ENCODE results near the gene C20orf204.
"Not testable (repeated sequence)": the region's sequence is repeated elsewhere in the genome, so short reads cannot be mapped to it uniquely, and the experiment has no call there.

C20orf204 gene, protein sequence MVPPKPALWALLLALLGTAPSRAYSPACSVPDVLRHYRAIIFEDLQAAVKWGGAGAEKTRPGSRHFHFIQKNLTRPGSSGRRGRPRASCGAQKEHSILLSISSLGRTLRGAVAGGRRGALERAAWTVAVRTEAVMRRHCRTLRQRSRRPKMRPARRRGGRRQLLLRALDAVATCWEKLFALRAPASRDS

DNA sequence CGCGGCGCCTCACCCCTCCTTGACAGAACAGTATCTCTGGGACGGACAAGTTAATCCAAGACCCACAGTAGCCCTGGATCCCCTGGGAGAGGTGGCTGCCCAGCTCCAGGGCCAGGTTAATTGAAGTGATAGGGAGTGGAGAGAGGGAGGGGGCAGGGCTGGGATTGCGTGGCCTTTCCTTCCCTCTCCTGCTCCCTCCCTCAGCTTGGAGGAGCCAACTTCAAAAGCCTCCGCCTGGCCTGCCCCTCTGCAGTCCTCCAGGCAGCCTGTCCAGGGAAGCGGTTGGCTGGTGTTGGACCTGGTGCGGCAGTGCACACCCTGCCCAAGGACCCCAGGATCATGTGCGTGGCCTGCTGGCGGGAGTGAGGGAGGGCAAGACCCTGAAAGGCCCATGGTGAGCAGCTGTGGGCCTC lies at the start of gene C20orf204:
Gene C20orf204 (plus strand): TSS at position 250 of the 413 bp plus-strand sequence. CDS start 142 bp downstream, at position 392.
- no peak for DNase-seq (ENCODE audit: low spot score)

DNA sequence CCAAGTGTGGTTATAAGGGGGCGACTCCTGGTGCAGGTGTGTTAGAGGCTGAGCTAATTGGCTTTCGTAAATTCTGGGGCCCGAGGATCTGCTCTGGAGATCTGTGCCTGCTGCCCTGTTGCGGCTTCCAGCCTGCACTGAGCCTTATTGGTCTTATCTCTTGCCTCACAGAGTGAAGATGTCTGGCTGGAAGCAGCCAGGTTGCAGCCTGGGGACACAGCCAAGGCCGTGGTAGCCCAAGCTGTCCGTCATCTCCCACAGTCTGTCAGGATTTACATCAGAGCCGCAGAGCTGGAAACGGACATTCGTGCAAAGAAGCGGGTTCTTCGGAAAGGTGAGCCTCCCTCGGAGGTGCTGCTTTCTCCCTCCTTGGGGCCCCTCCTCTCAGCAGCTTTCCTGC lies 35.1 kb upstream of the C20orf204 start:
- DNase-seq (ENCODE audit: low spot score): no peak

DNA sequence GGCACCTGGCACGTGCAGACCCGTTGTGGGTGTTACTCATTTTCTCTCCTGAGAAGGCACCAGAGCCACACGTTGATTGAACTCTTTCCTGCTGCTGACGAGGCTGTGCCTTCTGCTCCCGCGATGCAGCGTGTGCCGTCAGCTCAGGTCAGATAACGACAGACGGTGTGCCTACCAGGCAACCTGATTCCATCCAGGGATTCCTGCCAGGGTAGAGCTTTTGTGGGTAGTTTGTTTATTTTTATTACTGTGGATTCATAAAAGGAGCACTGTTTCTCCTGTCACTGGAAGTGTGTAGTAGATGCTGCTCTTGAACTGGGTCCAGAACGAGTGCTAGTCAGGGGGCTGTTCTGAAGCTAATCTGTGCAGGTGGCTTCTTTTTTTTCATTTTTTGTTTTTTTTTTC lies 34.4 kb upstream of the C20orf204 start:
- DNase-seq (ENCODE audit: low spot score): no peak

DNA sequence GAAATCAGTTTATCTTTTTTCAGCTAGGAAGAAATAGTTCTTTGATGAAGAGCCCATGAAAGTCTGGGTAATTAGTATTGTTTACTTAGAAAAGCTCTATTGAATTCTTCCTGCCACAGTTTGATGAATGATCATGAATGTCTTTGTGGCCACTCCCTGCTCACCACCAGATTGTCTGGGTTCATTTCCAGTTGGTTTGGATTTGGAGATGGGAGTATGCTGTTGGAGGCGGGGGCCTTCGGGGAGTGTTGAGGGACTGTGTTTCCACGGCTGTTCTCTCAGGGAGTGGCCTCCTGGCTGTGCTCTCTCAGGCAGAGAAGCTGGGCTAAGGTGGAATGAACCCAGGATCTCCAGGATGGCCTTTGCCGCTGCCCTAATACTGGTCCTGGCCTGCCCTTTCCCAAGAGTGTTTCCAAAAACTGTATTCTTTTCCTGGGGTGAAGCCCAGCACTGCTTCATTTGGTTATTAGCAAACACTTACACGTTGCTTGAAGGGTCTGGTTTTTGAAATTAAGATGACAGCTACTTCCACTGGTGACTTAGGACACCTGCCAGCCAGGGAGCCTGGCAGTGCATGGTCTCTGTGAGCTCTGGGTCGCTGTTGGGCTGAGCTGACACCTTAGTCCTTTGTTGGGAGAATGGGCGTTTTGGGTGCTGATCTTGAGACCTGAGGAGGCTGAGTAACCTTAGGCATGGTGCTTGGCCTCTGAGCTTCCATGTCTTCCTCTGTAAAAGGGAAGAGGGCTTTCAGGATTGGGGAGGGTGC lies 31.8 kb upstream of the C20orf204 start:
- DNase-seq (ENCODE audit: low spot score): no peak

DNA sequence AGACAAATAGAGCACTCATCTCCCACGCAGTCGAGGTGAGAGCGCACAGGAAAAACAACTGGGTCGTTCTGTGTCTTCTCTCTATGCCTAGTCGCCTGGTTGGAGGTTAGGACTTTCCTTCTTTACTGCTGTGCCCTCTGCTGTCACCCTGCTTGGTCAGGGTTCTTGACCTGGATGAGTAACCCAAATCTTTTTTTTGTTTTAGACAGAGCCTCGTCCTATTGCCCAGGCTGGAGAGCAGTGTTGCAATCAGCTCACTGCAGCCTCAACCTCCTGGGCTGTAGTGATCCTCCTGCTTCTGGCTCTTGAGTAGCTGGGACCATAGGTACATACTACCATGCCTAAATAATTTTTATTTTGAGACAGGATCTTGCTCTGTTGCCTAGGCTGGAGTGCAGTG lies 30.6 kb upstream of the C20orf204 start:
- DNase-seq (ENCODE audit: low spot score): no peak

DNA sequence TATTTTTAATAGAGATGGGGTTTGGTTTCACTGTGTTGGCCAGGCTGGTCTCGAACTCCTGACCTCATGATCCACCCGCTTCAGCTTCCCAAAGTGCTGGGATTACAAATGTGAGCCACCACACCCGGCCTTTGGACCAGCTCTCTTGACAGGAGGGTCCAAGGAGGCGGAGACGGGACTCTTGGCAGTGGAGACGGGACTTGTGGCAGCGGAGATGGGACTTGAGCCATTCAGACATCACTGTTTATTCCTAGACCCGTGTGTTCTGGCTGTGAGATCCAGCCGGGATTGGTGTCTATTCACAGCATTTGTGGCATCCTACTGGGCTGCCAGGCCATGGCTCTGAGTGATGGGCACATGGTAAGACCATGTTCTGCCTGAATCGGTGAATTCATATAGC lies 29.5 kb upstream of the C20orf204 start:
- no peak for DNase-seq (ENCODE audit: low spot score)

DNA sequence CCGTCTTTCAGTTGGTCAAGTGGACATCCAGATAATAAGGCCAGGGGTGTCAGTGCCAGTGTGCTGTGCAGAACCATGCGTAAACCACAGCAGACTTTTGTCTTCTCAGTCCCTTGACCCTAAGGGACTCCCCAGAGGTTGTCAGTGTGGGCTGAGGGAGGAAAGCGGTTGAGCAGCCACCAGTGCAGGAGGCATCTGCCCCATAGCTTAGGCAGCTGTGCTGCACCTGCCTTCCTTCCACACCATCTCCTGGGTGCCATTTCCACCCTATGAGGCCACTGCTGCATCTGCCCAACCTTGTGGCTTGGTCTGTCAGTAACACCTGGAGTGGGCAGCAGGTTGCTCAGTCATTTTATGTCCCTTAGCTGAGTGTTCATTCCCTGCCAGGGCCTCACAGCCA lies 29.1 kb upstream of the C20orf204 start:
- no peak for DNase-seq (ENCODE audit: low spot score)

DNA sequence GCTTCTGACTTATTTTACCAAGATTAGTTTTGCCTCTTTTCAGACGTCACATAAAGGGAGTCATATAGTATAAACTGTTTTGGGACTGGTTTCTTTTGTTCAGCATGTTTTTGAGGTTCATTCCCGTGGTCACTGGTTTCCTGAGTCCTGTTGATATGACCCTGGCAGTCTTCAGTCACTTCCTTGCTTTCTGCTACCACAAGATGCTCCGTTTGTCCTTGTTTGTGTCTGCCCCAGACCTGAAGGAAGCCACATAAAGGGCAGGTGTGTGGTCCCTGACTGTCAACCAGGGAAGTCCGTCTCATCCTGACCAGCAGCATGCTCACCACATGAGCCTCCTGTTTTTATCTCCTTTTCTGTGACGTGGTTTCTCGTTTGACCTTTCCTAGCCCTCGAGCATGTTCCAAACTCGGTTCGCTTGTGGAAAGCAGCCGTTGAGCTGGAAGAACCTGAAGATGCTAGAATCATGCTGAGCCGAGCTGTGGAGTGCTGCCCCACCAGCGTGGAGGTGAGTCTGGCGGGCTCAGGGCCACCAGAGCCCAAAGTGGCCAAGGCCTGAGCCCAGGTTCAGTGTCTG lies 26.1 kb upstream of the C20orf204 start:
- no peak for DNase-seq (ENCODE audit: low spot score)

DNA sequence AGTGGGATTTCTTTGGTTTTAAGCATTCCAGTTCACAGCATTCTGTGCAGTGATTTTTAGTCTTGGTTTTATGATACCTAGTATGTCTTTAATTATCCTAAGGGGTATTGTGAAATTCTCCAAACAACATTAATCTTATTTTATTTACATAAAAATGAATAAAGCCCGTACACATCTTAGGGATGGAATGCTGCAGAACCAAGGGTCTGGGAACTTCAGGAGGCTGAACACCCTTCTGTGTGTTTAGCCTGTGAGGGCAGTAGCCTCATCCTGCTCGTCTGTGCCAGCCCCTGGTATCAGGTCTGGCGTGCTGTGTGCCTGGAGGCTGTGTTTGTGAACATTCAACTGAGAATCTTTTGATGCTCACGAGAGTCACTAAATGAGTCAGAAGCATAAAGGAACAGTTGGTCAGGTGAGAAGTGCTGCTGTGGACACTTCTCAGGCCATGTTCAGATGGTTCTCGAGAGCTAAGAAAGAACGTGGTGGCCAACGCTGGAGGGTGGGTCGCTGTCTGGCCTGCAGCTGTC lies 25.2 kb upstream of the C20orf204 start:
- DNase-seq (ENCODE audit: low spot score): no peak

DNA sequence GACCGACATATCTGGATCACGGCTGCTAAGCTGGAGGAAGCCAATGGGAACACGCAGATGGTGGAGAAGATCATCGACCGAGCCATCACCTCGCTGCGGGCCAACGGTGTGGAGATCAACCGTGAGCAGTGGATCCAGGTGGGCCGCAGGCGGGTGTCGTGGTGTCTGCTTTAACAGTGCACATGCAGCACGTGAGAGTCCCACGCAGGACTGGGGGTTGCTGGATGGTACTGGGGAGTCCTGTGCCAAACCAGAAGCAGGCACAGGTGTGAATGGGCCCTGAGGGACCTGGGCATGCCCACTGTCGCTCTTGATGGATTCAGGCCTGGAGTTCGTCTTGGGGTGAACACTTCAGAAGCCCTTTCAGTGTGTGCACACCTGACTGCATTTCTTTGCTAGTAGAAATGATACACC lies 24.6 kb upstream of the C20orf204 start:
- DNase-seq (ENCODE audit: low spot score): no peak

DNA sequence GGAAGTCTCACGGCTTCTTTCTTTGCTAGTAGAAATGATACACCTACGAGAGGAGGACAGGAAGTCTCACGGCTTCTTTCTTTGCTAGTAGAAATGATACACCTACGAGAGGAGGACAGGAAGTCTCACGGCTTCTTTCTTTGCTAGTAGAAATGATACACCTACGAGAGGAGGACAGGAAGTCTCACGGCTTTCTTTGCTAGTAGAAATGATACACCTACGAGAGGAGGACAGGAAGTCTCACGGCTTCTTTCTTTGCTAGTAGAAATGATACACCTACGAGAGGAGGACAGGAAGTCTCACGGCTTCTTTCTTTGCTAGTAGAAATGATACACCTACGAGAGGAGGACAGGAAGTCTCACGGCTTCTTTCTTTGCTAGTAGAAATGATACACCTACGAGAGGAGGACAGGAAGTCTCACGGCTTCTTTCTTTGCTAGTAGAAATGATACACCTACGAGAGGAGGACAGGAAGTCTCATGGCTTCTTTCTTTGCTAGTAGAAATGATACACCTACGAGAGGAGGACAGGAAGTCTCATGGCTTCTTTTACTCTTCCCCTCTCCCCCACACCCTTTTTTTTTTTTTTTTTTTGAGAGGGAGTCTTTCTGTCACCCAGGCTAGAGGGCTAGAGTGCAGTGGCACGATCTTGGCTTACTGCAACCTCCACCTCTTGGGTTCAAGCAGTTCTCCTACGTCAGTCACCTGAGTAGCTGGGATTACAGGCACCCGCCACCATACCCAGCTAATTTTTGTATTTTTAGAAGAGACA lies 23.4 kb upstream of the C20orf204 start:
- DNase-seq (ENCODE audit: low spot score): not testable (repeated sequence)

DNA sequence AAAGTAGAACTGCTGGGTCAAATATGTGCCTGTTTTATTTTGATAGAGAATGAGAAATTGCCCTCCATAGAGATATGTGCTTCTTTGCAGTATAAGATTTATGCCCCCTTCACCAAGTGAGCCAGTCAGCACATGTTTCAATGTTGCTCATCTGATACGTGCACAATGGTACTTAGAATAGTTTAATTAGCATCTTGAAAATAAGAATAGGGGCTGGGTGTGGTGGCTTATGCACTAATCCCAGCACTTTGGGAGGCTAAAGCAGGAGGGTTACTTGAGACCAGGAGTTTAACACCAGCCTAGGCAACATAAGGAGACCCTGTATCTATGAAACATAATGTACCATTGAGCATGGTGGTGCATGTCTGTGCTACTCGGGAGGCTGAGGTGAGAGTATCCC lies 20.3 kb upstream of the C20orf204 start:
- no peak for DNase-seq (ENCODE audit: low spot score)

DNA sequence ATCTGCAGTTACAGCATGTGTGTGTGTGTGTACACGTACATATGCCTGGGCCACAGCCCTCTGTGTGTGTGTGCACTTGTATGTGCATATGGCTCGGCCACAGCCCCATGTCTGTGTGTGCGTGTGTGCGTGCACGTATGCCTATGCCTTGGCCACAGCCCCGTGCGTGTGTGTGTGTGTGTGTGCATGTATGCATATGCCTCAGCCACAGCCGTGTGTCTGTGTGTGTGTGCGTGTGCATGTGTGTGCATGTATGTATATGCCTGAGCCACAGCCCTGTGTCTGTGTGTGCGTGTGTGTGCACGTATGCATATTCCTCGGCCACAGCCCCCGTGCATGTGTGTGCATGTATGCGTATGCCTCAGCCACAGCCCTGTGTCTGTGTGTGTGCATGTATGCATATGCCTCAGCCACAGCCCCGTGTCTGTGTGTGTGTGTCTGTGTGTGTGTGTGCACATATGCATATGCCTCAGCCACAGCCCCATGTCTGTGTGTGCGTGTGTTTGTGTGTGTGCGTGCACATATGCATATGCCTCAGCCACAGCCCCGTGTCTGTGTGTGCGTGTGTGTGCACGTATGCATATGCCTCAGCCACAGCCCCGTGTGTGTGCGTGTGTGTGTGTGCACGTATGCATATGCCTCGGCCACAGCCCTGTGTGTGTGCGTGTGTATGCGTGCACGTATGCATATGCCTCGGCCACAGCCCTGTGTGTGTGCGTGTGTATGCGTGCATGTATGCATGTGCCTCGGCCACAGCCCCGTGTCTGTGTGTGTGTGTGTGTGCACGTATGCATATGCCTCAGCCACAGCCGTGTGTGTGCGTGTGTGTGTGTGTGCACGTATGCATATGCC lies 14.6 kb upstream of the C20orf204 start:
- DNase-seq (ENCODE audit: low spot score): no peak

DNA sequence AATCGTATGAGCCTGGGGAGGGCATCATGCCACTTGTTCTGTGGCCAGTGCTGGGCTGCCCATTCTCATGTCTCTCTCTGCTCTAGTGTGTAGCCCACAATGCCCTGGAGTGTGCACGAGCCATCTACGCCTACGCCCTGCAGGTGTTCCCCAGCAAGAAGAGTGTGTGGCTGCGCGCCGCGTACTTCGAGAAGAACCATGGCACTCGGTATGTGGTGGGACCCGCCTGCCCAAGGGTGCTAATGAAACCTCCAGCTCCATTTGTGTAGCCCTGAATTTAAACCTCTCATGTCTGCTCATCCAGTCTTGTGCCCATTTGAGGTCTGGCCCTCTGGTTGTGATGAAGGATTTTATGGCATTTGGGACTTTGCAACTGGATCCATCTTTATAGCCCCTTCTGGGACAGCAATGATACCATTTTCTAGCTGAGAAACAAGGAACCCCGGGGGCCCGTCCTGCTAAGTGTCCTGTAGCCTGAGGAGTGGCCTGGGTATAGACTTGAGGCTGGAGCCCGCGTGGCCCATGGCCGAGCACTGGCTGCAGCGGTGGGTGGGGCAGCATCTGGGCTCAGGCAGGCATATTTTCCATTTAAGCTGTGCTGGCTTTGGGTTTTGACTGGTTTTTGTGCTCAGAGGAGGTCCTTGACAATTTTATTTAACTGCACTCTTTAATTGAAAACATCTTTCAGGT lies 13.2 kb upstream of the C20orf204 start:
- DNase-seq (ENCODE audit: low spot score): no peak

DNA sequence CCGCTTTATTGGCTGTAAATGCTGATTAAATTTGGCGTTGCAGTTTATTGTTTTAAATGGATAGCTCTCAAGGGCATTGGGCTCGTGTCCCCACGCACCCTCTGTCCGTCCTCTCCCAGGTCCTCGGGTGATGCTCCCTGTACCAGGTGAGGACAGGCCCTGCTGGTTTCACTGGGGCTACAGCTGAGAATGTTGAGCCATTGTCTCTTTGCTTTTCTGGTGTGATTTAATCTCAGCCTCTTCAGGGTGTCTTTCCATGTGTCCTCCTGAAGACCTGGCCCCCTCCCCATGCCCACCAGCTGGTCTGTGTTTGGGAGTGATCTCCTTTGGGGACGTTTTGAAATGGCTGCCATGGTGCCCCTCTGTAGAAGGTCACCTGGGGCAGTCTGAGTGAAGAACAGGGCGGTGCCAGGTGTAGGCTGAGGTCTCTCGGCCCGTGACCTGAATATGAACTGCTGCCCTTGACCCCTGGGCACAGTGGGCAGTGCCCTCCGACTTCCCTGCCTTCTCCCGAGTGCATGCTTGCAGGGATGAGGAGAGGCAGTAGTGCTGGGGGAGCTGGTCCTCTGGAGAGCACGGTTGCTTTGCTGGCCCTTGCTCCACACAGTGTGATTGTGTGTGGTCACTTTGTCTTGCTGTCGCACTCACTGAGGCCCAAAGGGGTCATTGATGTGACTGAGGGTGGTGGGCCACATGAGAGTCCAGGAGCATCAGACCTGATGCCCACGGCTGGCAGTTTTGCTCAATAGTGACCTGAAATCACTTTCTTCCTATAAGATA lies 12.4 kb upstream of the C20orf204 start:
- DNase-seq (ENCODE audit: low spot score): no peak

DNA sequence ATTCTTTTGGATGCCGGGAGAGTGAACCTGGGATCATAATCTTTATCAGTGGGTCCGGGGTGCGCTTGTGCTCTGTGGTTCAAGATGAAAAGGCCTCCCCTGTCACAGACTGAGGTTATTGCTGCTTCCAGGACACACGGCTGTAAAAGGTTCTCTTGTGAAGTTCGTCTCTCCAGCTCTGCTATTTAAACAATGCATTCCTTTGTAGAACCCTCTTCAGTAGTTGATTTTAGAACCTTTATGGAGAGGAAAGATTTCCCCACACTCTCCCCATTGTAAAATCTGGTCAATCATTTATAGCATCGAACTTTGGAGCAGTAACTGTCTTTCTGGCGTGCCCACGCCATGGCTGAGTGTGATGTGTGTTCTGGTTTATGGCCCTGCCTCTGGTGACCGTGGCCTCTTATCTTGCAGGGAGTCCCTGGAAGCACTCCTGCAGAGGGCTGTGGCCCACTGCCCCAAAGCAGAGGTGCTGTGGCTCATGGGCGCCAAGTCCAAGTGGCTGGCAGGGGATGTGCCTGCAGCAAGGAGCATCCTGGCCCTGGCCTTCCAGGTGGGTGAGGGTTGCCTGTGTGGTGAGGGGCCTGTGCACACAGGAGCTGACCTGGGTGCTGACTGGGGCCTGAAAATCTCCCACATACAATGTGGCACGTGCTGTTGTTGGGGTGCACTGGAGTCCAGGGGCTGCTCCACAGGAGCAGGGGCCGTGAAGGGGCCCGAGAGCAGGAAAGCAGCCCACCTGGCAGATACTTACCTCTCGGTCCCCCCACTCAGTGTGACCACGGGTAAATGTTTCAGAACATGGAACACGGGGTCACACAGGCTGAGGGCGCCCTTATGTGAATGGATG lies 11.6 kb upstream of the C20orf204 start:
- DNase-seq (ENCODE audit: low spot score): no peak

DNA sequence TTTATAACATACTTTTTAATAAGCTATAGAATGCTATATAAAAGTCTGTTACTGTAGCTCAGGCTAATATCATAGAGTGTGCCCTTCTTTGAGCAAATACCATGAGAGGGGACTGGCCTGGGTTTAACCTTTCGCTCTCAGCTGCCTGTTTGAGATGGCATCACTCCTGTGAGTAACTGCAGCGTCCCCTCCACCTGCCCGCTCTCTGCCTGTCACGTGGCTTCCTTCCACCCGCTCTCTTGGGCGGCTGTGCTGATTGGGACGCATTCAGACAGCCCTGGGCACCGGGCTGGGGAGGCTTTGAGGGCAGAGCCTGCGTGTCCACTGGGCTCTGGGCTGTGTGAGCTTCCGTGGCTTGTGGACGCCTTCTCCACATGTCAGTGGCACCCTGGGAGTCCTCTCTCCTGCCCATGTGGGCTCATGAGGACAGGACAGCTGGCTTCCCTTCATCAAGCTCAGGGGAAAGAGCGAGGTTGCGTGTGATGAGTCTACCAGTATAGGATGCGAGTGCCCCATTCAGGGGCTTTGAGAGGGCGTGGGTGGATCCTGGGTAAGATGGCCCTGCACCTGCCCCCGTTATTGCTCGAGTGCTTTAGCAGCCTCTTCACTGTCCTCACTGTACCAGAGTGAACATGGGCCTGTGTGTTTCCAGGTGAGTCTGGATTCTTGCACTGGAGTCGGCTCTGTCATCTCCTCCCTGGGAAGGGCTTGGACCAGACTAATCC lies 10.7 kb upstream of the C20orf204 start:
- no peak for DNase-seq (ENCODE audit: low spot score)

DNA sequence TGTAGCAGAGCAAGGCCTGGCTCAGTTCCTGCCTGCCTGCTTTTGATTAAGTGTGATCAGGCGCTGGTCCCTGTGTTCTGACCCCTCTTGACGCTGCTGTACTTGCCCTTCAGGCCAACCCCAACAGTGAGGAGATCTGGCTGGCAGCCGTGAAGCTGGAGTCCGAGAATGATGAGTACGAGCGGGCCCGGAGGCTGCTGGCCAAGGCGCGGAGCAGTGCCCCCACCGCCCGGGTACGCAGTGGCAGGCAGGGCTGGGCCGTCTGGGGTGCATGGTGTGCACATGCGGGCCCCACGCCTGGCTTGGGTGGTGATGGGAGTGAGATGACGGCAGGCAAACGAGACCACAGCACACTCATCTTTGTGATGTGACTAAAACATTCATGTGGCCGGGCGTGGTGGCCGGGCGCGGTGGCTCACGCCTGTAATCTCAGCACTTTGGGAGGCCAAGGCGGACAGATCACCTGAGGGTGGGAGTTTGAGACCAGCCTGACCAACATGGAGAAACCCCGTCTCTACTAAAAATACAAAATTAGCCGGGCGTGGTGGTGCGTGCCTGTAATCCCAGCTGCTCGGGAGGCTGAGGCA lies 10.1 kb upstream of the C20orf204 start:
- DNase-seq (ENCODE audit: low spot score): no peak

Data from kidney capillary endothelial cell (primary cell).